Measurements from ENCODE around the gene HLA-DRB5. TPM values are rescaled to one million over a fixed set of nuclear protein-coding genes. Genes with fewer than 3 reads are reported as not detected.

Gene HLA-DRB5
- total RNA-seq, 1 donor from 2014 or later = 4.7 TPM

Small RNA genes lying within 50 kb of the gene (small RNA-seq; reads per million reads assigned to genes)
- not detected for gene RNU1-61P

Other genes with a start within 250 kb of the HLA-DRB5 start
- gene TSBP1, start 158.4 kb downstream of the HLA-DRB5 start, total RNA-seq = not detected
- gene BTNL2, start 123.1 kb downstream of the HLA-DRB5 start, total RNA-seq = not detected
- gene HLA-DRA, start 90.4 kb downstream of the HLA-DRB5 start, total RNA-seq = 158 TPM
- gene HLA-DRB1, start 59.6 kb upstream of the HLA-DRB5 start, total RNA-seq = 25.5 TPM
- 7.4 TPM for gene HLA-DQA1, start 107.1 kb upstream of the HLA-DRB5 start, total RNA-seq
- 3.2 TPM for gene HLA-DQB1, start 136.4 kb upstream of the HLA-DRB5 start, total RNA-seq
- gene HLA-DQA2, start 211.1 kb upstream of the HLA-DRB5 start, total RNA-seq = 2.2 TPM
- gene HLA-DQB2, start 233.2 kb upstream of the HLA-DRB5 start, total RNA-seq = 4.7 TPM